A204.1 (cell line): ENCODE data around the gene CADPS.
A peak's percentile ranks its signal among the peaks of the same experiment; 100 is the strongest.
"Not testable (repeated sequence)": the region's sequence is repeated elsewhere in the genome, so short reads cannot be mapped to it uniquely, and the experiment has no call there.

Experiments used
- FAIRE-seq: peaks from 2 replicates; lab custom pipeline; 2012; peaks lifted over from hg19 to GRCh38; lab: Jason Lieb, UNC

The CADPS gene

DNA sequence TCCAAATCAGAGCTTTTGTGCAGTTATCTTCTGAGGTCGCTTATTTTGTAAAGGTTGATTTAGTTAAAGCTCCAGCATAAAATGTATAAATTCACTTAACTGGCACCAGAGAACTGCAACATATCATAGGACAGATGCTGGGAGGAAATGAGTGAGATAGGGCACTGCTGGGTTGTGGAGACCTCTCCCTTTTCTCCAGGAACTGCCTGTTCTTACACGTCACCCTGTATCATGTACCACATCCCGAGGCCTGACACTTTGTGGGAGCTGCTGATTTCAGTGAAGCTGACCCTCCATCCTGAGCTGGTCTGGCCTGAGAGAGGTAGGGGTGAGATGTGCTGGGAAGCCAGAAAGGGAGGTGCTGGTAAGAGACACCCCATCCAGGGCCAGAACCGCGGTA is 288.0 kb downstream of the CADPS start:
- FAIRE-seq: no peak

DNA sequence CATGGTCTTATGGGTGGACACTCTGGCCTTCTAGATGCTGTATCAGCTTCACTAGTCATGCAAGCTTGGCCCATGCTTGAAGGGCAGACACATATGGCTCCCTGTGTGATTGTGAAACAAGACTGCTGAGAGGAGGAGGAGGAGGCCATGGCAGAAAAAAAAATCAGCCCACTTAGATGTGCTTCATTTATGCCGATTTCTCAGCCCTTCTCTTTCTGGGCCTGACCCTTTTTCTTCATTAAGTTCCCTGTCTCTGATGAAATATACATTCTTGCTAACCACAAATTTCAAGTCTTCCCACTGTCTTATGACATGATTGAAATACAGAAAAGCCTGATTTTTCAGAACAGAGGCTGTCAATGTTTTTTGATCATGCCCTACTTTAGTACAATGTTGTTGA is 288.9 kb downstream of the CADPS start:
- FAIRE-seq: no peak

DNA sequence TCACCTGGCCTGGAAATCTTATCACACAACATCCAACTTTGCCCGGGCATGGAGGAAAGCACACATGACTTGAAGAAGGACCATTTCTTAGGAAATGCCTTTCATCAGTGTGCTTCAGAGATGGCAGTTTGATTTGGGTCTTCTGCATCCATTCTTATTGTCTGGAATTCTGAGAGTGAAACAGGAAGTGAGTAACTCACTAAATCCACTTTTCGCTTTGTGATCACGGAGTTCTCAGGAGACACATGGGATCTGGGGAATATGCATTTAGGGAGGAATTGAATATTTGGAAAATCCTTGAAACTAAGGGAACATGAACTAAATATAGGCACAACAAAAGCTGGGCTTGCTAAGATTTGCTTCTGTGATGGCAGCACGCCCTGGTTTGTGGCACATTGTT is 289.4 kb downstream of the CADPS start:
- no peak for FAIRE-seq

DNA sequence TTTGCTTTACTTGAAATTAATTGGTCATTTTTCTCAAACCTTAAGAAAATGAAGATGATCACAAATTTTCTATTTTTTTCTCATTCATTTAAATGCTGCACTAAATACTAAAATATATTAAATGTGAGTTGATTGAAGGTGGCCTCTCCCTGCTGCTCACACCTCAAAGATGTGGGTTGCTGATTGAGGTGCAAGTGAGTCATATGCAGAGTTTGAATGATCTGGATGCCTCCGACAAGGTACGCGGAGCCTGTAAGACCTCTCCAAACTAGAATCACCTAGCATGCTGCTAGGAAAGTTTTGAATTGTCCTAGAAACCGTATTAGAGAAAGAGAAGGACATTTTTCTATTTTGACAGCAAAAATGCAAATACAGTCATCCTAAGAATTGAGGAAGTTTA is 290.6 kb downstream of the CADPS start:
- no peak for FAIRE-seq

DNA sequence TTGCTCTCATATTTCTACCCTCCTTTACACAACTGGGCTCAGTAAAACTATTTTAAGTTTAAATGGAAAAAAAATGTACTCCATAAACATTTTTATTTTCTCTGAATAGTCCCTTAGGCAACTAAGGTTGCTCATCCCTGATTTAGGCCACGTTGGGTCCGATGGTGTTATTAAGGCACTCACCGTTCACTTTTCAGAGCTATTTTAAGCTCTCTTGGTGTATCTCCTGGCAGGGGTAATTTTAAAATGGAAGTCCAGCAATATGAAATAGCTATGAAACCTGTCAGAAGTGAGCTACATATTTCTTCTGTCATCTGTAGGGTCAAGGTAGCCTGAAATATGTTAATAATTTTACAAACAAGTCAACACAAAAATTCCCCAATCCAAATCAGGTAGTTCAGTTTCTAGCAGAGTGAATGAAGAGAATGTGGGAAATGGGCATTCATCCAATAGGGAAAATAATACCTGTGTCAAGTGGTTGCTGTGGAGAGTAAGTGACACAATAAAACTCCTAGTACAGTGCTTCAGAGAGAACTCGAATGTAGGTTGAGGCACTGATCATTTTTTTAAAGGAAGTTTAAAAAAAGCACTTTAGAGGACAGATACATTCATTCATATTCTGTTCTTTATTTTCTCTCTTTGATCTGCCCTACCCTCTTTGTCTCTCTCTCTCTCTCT is 292.6 kb downstream of the CADPS start:
- FAIRE-seq: no peak

DNA sequence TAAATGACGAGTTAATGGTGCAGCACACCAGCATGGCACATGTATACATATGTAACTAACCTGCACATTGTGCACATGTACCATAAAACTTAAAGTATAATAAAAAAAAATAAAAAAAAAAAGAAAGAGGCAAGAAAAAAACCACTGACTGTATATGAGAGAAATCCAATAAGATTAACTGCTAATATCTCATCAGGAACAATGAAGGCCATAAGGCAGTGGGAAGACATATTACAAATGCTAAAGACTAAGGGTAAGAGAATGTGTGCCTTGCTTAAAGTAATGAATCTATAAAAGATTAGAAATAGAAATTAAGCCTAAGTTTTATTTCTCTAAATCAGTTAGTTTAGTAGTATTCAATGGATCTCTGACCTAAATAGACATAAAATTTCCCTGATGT is 294.7 kb downstream of the CADPS start:
- not testable (repeated sequence) for FAIRE-seq

DNA sequence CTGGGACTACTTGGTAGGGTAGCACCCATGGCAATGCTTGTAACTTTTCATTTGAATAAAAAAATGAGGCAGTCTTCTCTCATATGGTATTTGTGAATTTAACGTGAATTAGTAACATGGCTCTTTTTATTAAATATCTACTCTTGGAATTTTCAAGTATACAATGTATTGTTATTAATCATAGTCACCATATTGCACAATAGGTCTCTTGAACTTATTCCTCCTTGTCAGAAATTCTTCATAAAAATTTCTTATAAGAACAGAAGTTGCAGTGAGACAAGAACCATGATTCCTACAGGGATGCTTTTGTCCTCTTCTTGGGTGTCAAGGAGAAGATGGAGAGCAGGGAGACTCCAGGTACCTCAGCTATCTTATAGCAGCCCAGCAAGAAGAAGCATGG is 298.1 kb downstream of the CADPS start:
- FAIRE-seq: no peak

DNA sequence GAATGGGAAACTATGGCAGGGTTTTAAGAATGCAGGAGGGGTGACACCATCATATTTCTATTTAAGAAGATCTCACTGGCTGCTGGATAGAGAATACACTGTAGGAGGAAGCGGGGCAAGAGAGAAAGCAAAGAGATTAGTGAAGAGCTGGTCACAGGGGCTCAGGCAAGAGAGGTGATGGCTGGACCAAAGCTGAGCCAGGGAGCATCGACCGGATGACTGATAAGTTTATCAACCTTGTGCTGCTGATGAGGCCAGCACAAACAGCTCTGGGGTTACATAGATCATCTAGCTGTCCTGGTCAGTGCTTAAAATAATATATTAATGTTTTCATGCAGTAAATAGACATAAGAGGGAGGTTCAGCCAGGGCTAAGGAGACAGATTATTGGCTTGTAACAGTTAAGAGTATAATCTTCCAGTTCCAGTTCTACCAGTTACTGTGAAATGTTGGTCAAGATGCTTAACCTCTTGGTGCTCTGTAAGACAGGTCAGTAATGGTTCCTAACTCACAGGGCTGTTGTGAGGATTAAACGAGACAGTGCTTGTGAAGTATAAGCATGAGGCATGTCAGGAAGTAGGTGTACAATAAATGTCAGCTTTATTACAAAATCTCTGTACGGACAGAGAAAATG is 300.8 kb downstream of the CADPS start:
- FAIRE-seq: no peak

DNA sequence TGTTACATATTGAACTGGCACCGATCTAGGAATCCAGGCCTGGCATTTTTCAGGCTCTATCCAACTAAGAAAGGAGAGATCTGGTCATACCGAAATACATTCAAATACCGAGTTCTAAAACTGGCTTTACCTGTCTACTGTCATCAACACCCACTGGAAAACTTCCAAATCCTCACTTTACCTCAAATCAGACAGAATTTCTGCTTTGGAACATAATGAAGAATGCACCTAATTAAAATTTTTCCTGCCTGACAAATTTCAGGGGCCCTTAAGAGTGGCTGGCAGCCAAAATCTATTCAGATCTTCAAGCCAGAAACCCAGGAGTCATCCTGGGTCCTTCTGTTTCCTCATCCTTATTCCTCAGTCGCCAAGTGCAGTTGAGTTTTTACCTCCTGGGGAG is 303.3 kb downstream of the CADPS start:
- no peak for FAIRE-seq

DNA sequence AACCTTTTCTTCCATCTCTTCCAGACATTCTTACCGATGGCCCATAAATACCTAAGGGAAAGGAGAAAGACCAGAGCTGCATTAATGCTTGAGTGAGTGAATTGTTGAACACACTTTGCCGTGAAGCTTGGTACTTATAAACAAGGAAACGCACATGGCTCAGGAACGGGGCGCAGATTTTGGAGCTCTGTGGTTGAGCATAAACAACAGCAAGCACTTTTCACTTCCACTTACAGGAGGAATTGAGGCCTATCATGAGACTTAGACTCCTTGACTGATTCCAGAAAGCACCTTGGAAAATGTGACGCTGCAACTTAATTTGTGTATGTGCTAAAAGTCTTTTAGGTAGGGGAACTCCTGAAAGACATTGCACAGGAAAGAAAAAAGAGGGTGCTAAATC is 304.3 kb downstream of the CADPS start:
- FAIRE-seq: no peak

DNA sequence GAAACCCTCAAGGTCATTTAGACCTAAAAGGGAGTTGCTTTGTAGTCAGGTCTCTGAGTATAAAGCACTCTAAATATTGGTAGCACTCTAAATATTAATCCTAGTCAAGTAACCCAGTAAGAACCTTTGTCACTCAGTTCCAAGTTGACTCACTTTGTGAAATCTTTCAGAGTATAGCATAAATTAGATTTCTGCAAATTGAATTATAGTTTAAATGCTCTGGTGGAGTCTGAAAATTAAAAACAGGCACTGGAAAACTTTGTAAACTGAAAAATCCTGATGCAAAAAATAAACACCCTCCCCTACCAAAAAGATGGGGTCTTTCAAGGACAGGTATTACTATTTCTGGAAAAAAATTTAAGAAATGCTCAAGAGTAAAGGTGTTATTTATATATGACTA is 305.6 kb downstream of the CADPS start:
- no peak for FAIRE-seq

DNA sequence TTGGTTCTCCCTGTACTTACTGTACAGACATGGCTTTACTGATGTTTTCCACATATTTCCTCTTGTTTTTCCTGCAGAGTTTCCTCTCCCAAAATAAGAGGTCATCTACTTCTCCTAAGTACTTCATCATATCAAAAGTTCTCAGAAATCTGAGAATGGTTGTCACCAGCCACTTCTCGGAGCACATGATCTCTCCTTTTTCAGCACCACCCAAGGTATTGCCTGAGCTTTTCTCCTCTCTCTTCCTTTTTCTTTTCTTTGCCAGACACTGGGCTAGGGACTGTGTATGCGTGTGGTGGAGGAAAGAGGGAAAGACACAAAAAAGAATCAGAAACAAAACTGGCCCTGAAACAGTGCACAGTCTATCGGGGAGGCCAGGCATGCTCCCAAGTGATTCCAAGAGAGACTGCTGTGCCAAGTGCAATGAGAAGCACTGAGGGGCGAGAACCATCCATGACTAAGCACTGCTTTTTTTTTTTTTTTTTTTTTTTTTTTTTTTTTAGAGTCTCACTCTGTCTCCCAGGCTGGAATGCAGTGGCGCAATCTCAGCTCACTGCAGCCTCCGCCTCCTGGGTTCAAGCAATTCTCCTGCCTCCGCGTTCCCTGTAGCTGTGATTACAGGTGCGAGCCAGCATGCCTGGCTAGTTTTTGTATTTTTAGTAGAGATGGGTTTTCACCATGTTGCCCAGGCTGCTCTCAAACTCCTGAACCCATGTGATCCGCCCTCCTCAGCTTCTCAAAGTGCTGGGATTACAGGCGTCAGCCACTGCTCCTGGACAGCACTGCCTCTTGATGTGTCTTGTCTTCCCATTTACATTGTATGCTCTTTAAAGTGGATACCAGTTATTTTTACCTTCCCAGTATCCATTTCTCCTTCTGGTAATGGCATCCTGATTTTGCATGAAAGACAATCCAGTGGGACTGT is 307.9 kb downstream of the CADPS start:
- FAIRE-seq: no peak

DNA sequence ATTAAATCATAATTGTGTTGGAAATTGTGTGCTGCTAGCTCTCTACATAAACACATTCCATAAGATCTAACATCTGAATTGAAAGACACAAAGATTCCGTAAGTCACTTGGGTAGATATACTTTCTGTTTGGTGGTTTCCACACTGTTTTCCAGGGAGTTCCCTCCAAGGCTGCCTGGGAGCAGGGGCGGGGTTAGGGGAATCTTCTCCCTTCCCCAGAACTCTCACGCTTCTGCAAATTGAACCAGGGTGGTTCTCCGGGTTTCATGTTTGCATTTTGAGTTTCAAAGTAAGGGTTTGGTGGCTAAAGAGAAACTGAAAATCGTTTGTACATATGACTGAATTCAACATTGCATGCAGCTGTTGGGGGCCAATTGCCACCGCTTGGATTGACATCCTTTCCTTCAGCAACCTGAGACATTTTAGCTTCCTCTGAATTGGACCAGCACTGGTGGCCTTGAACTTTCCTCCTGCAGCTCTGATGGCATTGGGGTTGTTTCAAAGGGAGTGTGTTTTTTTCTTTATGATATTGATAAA is 309.1 kb downstream of the CADPS start:
- FAIRE-seq: no peak

DNA sequence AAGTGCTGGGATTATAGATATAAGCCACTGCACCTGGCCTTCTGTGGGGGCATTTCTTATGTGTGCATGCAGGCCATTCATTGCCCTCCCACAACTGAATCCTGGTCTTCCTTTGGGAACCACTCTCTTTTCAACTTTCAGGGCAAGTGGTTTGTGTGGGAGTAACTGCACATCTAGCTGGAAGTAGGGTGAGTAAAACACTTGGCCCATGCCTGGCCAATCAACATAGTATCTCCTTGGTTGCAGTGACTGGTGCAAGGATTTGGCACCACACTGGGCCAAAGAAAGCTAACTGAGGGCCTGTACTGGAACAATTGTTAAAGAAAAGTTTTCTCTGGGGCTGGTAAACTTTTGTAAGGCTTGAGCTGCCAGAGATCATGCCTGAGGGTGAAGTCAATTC is 312.6 kb downstream of the CADPS start:
- no peak for FAIRE-seq

DNA sequence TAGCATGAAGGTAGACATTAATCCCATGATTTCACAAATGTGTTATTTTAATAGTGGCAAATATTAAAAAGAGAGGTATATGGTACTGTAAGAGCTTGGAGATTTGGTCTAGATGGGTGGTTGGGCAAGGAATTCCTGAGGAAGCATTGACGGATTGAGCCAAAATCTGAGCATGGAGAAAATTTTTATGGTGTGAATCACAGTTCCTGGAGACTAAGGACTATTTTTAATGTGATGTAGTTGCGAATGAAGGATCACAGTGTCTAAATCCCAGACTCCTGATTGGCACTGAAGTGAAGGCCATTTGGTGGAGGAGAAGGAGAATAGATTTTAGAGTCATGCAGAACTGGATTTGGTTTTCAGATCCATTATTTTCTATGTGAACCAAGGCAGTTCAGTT is 313.2 kb downstream of the CADPS start:
- FAIRE-seq: no peak

DNA sequence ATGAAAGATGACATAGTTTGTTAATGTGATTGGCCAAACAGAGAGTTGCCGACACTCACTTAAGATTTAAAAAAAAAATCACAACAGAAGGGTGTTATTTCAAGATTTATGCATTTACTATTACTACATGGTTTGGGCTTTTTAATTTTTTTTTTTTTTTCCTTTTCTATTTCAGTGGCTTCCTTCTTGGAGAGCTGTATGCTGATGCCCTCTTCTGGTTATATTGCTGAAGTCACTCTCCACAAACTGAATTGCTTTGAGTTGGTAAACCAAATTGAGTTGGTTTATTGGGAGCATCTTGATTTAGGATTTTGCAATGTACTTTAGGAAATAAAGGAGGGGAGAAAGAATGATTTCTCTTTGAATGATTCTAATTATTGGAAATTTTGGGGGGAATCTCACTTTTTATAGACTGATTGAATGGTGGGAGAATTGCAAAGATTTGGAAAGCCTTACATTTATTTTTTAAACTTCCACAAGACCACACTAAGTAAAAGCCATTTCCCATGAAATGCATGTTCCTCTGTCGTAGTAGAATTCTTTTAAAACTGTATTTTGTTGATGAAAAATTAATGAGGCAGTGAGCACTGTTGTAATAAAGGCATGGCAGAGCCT is 315.3 kb downstream of the CADPS start:
- peak; percentile 72 for FAIRE-seq

DNA sequence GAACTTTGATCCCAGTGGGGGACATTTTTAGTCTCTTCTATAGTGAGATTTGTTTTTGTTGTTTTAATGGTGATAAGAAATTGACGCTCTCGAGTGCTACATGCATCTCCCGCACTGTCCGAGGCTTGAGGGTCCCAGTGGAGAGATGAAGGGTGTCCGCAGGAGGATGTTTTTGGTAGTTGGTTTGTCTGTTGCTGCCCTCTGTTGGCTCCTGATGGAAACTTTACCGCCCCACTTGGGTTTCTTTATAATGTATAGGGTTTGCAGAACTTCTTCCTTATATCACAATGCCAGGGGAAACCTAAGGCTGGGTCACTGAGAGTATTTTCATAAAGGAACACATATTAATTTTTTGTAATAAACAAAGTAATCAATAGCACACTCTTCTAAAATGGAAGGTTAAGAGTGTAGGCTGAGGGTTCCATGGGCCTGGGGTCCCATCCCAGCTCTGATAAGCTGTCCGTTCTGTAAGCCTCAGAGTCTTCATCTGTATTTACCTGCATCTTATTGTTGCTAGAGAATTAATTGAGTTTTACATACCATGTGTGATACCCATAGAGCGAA is 316.6 kb downstream of the CADPS start:
- no peak for FAIRE-seq

DNA sequence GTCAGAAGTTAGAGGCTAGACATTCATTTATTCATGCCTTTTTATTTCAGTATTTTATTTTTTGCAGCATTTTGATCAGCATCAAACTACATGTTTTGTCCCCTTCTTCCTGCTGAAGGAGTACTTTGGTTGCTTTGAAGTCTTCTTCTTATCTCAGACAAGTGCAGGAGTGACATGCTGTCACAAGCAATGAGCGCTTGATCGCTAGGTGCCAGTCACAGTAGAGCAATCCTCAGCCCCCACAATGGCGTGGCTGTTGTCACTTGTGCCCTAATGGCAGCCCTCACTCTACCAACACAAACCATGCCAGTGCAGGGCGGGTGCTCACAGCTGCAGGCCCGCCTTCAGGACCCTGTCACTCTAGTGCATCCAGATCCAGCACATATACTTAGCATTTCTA is 317.2 kb downstream of the CADPS start:
- no peak for FAIRE-seq

DNA sequence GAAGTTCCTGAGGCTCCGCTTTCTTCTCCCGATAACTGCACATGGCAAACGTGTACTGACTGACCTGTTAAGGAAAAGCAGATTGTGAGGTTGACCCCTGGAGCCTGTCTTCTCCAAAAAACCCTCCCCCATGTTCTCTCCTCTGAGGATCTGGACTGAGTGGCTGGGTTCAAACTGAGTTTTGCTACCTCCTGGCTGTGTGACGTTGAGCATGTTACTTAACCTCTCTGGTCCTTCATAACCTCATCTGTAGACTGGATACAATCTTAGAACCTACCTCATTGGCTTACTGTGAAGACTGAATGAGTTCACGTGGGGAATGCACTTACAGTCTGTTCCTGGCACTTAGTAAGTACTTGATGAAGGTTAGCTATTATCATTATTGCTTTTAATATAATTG is 317.8 kb downstream of the CADPS start:
- FAIRE-seq: no peak

DNA sequence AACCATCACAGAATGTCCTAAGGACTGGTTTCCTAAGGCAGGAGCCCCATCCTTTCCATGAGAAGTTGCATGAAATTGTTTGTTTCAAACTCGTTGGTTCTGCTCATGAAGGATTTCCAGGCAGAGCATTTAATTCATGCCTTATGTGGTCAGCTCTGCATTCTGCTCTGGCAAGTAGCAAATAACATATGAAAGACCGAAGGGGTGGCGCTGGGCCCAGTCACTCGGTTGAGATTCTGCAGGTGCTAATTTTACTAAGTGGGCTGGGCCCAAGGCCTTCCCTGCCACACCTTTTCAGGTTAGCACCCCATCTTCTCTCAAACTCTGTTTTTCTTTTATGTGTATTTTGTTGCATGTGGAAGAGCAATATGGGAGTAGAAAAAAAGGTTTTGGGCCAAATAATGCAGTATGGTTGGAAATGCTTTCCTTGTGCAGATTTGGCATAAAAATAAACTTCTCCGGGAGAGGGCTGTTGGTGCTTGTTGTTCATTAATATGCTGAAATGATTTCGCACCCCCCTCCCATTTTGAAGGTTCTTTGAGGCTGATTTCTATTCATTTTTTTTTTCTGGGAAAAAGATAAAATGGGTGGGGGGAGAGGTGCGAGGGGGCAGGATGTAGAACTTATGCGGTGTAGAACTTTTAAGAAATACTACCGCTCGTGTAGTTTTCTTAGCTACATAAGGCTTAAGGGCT is 318.9 kb downstream of the CADPS start:
- no peak for FAIRE-seq

DNA sequence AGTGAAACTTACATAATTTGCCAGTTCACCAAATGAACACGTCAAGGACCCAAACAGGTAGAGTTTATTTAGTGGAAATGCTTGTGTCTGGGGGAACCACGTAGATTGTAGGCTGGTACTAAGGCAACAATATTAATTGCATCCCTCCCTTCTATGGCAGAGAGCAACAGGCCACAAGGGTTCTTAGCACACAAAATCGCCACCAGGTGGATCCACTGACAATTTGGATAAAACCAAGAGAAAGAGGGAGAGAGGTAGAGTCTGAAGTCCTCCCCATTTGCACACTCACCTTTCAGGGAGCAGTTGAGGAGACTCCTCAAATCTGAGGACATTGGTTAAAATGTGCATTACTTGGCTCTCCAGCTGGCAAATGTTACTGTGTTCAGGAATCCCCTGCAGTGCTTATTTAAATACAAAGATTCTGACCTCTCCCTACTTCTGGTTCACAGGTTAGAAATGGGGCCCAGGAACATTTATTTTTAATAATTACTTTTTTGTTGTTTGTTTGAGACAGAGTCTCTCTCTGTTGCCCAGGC is 320.9 kb downstream of the CADPS start:
- no peak for FAIRE-seq
